ENCODE data around the gene UQCC3. TPM values are rescaled to one million over a fixed set of nuclear protein-coding genes. Genes with fewer than 3 reads are reported as not detected.

UQCC3 gene
- total RNA-seq, 1 donor from 2014 or later: 11.7 TPM

DNA sequence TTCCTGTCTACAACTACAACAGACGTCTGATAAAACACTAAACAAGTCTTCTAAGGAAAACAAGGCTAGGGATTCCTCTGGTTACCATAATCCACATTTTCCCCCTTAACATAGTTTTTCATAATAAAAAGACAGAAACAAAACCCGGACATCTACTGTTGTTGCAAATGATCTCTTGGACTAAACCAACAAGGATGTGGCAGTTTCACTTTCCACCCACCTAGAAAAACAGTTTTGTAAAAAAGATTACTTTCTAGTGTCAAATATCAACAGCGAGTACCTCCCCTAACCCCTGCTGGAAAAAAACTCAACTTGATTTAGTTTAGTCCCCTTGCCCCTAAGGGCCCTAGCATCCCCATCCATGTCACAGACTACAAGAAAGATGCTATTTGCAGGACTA is 41.4 kb downstream of the UQCC3 start:
- H3K4me3 Mint-ChIP-seq: peak overlapping the region; percentile 6
- TF ChIP-seq, protein P1, sequence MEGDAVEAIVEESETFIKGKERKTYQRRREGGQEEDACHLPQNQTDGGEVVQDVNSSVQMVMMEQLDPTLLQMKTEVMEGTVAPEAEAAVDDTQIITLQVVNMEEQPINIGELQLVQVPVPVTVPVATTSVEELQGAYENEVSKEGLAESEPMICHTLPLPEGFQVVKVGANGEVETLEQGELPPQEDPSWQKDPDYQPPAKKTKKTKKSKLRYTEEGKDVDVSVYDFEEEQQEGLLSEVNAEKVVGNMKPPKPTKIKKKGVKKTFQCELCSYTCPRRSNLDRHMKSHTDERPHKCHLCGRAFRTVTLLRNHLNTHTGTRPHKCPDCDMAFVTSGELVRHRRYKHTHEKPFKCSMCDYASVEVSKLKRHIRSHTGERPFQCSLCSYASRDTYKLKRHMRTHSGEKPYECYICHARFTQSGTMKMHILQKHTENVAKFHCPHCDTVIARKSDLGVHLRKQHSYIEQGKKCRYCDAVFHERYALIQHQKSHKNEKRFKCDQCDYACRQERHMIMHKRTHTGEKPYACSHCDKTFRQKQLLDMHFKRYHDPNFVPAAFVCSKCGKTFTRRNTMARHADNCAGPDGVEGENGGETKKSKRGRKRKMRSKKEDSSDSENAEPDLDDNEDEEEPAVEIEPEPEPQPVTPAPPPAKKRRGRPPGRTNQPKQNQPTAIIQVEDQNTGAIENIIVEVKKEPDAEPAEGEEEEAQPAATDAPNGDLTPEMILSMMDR (conservative IDR thresholded peaks at IDR 0.05): no peak
- no peak for DNase-seq (ENCODE audit: extremely low spot score, unreplicated experiment)
- H3K27me3 Mint-ChIP-seq: no peaks in the 10 kb centered on the region
- peaks cover 35% of the 10 kb centered on the region for H3K4me1 Mint-ChIP-seq (ENCODE audit: unreplicated experiment)
- peak overlapping the region; percentile 97 for H3K27ac Mint-ChIP-seq
- no peaks in the 10 kb centered on the region for H3K9me3 Mint-ChIP-seq
- peaks cover 45% of the 10 kb centered on the region for H3K36me3 Mint-ChIP-seq

DNA sequence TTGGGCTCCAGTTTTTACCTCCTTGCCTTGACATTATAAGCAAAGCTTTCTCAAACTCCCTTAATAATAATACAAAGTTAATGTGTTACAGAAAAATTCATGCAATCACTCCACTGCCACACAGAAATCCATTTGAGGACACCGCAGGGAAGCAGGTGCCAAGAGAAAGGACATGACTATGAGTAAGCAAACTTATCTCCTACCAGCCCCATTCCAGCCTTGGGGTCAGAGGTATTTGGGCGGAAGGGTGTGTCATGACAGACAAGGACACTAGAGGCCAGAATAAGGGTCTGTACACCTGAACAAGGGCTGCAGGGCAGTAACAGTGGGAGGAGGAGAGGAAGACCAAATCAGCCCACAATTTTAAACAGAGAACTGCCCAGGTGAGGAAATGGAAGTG is 41.9 kb downstream of the UQCC3 start:
- TF ChIP-seq, protein P1 (conservative IDR thresholded peaks at IDR 0.05): no peak
- DNase-seq (ENCODE audit: extremely low spot score, unreplicated experiment): no peak
- H3K9me3 Mint-ChIP-seq: no peaks in the 10 kb centered on the region
- no peaks in the 10 kb centered on the region for H3K27me3 Mint-ChIP-seq
- H3K36me3 Mint-ChIP-seq: peaks cover 50% of the 10 kb centered on the region
- peaks cover 36% of the 10 kb centered on the region for H3K4me1 Mint-ChIP-seq (ENCODE audit: unreplicated experiment)
- peak overlapping the region; percentile 97 for H3K27ac Mint-ChIP-seq
- H3K4me3 Mint-ChIP-seq: peak overlapping the region; percentile 57

DNA sequence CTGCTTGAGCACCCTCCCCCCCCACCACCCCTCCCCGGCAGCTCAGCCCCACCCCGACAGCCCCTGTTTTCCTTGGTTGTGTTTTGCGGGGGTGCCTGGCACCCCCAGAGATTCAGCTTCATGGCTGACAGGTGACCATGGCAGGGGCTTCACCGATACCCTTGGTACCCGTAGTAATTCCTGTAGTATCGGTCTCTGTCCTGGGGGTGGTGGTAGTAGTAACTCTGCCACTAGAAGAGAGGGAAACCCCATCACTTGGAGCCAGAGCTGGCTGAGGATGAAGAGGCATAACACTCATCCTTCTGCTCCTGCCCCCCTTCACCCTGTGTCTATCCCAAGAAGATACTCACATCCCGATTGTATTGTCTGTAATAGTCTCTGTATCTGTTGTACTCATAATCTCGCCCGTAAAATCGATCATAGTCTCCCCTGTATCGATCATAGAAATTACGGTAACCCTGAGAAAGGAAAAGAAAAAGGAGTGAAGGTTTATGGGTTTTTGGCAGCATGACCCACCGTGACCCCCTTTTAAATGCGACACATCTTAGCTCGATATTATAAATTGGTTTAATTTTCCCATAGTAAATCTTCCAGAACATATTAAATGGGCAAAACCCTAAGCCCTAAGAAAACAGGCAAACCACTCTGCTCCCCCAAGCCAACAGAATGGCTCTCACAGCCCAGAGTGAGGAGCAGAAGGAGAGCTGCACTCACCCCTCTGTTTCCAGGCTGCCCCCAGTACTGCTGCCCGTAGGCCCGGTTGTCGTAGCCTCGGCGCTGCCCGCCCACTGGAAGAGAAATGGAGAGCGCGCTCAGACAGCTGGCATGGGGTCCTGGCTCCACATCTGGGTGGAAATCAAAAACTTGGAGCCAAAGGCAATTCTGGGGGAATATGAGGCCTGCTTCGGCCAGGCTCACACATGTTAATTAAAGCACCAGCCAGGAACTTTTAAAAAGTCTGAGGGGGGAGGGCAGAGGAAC is 44.0 kb downstream of the UQCC3 start:
- Mint-ChIP-seq H3K36me3 (peaks cover 60% of the 10 kb centered on the region), H3K4me3 (no peak overlapping the region), H3K9me3 (no peaks in the 10 kb centered on the region), H3K27ac (peak overlapping the region; percentile 6), H3K27me3 (no peaks in the 10 kb centered on the region), H3K4me1 (ENCODE audit: unreplicated experiment) (peaks cover 21% of the 10 kb centered on the region)
- TF ChIP-seq, protein P1 (conservative IDR thresholded peaks at IDR 0.05): no peak
- DNase-seq (ENCODE audit: extremely low spot score, unreplicated experiment): no peak

DNA sequence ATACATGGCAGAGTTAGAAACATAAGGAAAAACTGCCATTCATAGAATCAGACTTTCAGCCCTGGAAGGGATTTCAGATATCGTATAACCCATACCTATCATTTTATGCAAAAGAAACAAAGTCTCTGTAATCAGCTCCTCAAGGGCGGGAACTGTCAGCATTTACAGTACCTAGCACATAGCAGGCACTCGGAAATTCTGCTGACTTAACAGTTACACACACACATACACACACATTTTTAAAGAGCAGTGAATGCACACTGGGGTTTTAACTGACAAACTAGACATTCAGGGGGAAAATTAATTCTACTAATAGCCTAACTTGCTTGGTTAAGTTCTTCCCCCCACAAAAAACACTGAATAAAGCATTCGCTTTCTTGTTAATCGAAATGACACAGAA is 44.7 kb downstream of the UQCC3 start:
- no peaks in the 10 kb centered on the region for H3K27me3 Mint-ChIP-seq
- no peak overlapping the region for H3K4me3 Mint-ChIP-seq
- H3K9me3 Mint-ChIP-seq: no peaks in the 10 kb centered on the region
- H3K27ac Mint-ChIP-seq: peak overlapping the region; percentile 49
- peaks cover 21% of the 10 kb centered on the region for H3K4me1 Mint-ChIP-seq (ENCODE audit: unreplicated experiment)
- TF ChIP-seq, protein P1 (conservative IDR thresholded peaks at IDR 0.05): no peak
- no peak for DNase-seq (ENCODE audit: extremely low spot score, unreplicated experiment)
- H3K36me3 Mint-ChIP-seq: peaks cover 60% of the 10 kb centered on the region

DNA sequence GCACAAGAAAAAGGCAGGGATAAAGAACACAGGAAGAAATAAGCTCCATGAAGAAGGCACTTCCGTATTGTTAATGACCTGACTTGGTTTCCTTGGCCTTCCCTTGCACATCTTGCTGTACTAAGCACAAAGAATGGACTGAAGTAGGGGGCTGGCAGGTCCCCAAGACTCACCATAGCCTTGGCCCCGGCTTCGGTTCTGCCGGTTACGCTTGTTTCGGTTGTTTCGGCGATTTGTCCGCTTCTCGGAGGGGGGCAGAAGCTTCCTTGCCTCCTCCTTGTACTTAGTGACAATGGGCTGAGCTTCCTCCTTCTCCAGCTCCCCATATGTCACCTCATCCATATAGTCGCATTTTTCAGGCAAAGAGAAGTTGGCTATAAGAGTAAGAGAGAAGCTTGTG is 45.3 kb downstream of the UQCC3 start:
- peak overlapping the region; percentile 36 for H3K27ac Mint-ChIP-seq

More for the DNA sequence above, 45.3 kb downstream of the UQCC3 start:
- H3K27me3 Mint-ChIP-seq: no peaks in the 10 kb centered on the region
- no peaks in the 10 kb centered on the region for H3K9me3 Mint-ChIP-seq
- TF ChIP-seq, protein P1 (conservative IDR thresholded peaks at IDR 0.05): no peak
- no peak for DNase-seq (ENCODE audit: extremely low spot score, unreplicated experiment)
- H3K4me3 Mint-ChIP-seq: no peak overlapping the region
- peaks cover 22% of the 10 kb centered on the region for H3K4me1 Mint-ChIP-seq (ENCODE audit: unreplicated experiment)
- peaks cover 66% of the 10 kb centered on the region for H3K36me3 Mint-ChIP-seq
